ENCODE results near the gene RSRP1.

Gene RSRP1

DNA sequence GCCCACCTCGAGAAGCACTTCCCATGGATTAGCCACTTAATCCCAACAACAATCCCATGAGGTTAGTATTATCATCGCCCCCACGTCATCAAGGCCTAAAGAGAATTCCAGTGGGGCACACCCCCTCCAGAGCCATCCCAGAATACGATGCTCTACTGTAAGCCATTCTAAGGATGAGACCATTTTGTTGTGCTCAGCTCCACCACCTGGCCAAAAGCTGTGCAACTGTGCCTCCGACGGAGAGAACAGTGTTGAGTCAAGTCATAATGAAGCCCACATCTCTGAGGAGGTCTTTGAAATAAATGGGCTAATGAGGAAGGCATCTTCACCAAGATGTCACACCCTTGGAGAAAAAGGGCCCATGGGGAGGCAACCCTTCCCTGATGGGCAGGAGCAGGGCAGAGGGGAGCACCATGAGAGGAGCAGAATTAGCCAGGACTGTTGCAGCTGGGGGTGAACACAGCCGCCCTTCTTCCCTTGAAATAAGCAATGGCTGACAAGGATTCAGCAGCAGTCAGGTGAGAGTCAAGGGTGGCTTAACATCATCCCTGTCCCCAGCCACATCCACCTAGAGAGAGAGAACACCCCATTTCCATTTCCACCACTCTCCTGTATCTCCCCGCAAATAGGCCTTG, 29.5 kb downstream of the RSRP1 start:
- no peak for DNase-seq (ENCODE audit: low read depth)

DNA sequence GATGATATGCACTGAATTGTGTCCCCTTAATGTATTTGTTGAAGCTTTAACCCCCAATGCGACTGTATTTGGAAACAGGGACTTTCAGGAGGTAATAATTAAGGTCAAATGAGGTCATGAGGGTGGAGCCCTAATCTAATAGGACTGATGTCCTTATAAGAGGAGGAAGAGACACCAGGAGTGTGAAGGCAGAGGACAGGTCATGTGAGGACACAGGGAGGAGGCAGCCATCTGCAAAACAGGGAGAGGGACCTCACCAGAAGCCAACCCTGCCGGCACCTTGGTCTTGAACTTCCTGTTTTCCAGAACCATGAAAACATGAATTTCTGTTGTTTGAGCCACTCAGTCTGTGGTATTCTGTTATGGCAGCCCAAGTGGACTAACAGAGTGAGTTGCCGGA, 30.2 kb downstream of the RSRP1 start:
- no peak for DNase-seq (ENCODE audit: low read depth)

- DNase-seq (ENCODE audit: low read depth), result no peak
These were observed 31.1 kb downstream of the RSRP1 start for GRCh38 chr1:25216123-25216522.

DNA sequence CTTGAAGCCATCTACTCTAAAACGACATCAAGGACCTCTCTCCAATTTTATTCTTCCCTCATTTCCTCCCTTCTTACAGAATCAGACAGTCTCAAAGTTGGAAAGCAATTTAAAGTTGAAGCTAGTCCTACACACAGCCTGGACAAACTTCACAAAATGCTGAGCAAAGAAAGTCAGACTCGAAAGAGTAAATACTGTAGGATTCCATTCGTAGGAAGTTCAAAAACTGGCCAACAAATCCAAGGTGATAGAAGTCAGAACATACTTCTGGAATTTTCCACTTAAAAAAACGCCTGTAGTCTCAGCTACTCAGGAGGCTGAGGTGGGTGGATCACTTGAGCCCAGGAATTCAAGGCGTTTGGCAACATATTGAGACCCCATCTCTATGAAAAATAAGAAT, 34.5 kb downstream of the RSRP1 start:
- DNase-seq (ENCODE audit: low read depth), result no peak

- DNase-seq (ENCODE audit: low read depth), result no peak
These were observed 36.5 kb downstream of the RSRP1 start for GRCh38 chr1:25210728-25211127.

DNA sequence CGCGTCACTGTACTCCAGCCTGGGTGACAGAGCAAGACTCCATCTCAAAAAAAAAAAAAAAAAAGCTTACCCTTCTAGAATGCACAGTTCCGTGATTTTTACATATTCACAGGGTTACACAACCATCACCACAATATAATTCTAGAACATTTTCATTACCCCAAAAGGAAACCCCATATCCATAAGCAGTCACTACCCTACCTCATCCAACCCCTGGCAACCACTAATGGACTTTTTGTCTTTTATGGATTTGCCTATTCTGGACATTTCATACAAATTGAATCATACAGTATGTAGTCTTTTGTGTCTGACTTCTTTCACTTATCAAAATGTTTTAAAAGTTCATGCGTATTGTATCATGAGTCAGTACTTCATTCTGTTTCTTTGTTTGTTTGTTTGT, 37.7 kb downstream of the RSRP1 start:
- no peak for DNase-seq (ENCODE audit: low read depth)

DNA sequence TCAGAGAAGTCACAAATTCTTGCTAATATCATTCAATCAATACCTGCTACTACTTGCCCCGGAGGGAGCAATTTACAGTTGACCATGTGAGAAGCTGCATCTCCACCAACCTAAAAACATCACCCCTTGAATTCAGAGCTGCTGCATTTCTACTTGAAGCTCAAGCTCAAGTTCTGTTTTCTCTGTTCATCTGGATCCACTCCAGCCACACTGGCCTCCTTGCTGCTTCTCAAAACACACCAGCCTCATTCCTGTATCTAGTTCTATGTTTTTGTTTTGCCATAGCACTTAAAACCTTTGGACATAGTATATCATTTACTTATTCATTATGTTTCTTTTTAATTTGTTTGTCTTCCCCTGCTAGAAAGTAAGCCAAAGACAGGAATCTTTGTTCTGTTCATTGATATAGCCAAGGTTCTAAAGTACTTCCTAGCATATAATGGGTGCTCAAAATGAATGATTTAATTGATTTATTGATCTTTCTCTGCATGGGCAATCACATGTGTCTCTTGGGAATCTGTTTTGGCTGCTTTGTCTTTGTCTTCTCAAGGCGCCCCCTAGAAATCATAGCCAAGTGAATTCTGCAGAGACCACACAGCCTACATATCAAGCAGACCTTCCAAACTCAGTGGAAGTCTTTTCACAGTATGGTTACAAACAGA, 38.6 kb downstream of the RSRP1 start:
- DNase-seq (ENCODE audit: low read depth), result no peak

- no peak for DNase-seq (ENCODE audit: low read depth)
These were observed 39.2 kb downstream of the RSRP1 start for GRCh38 chr1:25208092-25208491.

DNA sequence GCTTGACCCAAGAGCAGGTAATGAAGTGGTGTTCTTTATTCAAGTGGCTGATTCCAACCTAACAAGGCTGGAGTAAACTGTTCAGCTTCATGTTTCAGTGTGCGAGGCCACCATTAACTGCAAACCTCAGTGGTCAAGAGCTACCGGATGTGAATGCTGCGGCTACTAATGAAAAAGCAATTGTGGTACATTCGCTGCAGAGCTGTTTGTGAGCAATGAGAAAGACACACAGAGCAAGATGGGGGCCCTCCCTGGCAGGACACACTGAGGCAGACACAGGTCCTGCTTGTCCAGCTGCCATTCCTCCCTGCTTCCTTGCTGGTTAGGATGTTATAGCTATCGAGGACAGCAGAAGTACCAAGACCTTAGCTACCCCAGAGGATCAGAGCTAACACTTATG, 41.1 kb downstream of the RSRP1 start:
- no peak for DNase-seq (ENCODE audit: low read depth)

DNA sequence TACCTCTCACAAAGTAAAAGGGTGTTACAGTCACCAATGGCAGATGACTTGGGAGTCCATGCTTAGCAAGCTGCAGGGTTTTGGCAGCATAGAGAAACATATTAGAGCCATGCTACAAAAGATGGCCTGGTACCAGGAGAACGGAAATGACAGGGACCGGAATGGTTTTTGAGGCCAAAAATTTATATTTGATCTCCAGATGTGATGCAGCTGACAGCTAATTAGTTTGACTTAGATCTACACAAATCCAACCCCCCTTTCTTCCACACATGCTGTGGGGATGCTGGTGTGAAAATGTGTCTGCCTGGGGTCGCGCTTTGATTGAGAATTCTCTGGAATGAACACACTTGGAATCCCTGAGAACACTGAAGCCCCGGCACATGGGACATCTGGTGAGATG, 41.5 kb downstream of the RSRP1 start:
- DNase-seq (ENCODE audit: low read depth), result no peak

DNA sequence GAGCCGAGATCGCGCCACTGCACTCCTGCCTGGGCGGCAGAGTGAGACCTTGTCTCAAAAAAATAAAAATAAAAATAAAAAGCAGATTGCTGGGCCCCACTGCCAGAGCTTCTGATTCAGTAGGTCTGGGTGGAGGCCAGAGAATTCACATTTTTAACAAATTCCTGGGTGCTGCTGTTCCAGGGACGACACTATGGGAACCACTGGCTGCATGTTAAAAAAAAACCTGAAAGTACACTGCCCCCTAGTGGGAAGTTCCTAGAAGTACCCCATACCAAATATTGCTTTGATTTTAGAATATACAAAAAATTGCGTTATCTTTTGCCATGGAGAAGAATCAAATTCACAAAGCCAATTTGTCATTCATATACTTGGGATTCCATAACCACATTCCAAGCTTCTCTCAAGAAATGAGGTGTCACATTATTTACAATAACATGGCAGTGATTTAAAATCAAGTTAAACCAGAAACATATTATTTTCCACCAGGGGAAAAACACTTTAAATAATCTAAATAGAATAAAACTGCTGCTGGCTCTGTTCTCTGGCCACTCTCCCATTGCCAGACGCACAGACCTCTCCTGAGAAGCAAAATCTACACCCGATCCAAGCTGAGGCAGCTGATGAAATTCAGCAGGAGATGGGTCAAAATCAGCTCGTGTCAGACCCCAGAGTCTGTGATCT, 42.3 kb downstream of the RSRP1 start:
- DNase-seq (ENCODE audit: low read depth), result no peak

GRCh38 chr1:25201006-25201405, 46.2 kb downstream of the RSRP1 start:
- DNase-seq (ENCODE audit: low read depth), result no peak

GRCh38 chr1:25199819-25200620, 47.2 kb downstream of the RSRP1 start:
- no peak for DNase-seq (ENCODE audit: low read depth)

DNA sequence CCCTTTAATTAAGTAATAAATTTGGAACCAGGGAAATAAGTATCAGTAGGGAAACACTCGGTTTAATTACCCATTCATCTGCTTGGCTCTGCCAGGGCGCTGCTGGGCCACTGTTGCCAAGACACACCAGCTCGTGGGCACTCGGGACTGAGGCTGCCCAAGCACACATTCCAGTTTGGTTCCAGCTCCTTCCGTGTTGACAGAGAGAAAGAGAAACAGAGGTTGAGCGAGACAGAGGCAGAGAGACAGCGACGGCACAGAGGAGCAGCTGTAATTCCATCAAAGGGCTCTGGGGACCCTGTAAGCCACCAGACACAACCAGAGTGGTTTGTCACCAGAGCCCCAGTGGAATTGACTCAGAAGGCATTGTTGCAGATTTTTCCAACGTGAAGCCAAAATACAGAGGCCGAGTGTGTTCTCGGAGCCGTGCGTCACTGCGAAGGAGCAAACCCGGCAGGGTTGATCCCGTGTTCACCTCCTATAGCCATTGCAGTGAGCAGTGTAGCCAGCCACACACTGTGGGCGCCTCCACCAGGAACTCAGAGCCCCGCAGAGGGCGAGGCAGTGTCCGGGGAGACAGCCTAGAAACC, 48.5 kb downstream of the RSRP1 start:
- DNase-seq (ENCODE audit: low read depth), result no peak

DNA sequence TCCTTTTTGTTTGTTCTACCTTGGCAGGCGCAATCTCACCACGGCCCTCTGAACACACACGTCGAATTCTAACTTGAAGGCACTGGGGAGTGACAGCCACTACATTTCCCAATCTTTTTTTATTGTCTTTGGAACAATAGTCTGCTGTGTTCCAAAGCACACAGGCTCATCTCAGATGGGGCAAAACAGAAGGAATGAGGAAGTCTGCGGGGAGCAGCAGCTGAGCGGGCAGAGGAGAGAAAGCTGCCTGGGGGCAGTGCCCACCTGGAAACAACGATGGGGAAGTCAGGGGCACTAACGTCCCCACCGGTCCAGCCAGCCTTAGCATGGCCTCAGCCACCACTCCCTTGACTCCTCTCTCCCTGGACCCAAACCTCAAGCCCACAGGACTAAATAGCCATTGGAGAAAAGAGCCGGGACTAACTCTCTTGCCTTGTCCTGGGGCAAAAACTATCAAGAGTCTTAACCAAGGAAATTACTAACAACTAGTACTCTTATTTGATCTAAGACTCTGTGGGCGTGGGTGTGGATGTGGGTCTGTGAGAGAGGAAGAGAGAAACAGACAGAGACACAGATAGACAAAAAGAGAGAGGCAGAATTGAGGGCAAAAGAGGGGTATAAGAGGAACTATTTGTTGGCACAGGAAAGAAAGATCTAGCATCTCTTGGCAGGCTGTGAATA, 49.1 kb downstream of the RSRP1 start:
- no peak for DNase-seq (ENCODE audit: low read depth)

GRCh38 chr1:25197235-25197975, 49.8 kb downstream of the RSRP1 start:
- DNase-seq (ENCODE audit: low read depth), result no peak

DNA sequence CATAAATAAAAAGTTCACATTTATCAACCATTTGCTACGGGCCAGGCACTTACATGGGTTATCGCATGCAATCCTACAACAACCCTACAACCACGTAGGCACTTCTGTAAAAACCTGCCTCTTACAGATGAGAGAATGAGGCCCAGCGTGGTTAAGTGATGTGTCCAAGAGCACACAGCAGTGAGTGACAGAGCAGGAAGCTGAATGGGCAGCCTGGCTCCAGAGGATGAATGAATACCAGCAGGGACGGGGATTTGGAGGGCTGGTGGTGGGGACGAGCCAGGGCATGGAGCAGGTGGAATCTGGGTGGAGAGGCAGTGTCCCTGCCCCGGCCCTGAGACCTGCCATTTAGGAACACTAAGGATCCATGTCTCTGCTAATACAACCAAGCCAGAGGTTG, 50.4 kb downstream of the RSRP1 start:
- DNase-seq (ENCODE audit: low read depth), result no peak

DNA sequence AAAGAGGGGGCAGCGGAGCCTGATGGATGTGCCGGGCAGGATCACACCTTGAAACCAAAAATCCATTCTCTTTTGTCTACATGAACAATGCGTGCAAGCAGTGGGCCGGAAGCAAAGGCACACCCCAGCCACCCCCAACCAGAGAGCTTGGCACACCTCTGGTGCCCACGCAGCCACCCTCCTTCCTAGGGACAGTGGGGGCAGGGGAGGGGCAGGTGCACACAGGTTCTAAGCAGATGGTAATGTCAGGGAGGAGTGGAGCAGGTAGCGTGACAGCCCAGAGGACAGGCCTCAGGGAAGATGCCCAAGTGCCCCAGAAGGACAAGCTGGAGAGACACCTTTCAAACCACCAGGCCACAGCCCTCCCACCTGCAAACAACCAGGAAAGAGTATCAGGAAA, 51.4 kb downstream of the RSRP1 start:
- no peak for DNase-seq (ENCODE audit: low read depth)

DNA sequence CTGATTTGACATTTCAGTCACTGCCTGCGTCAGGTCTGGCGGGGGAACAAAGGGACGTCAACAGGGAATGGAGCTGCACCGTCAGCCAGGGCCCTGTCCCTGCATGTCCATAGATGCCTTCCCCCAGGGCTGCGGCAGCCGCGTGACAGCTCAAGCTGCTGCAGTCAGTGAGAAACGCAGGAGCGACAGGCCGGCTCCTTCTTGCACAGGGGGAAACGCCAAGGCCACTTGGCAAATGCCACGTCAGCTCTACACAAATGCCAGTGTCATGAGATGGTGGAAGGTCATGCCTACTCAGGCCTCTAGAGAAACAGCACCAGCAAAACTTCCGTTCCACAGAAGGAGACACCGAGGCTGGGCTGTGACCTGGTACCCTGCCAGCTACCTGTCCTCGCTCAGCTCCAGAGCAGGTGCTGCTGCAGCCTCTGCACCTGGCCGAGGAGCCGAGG, 52.7 kb downstream of the RSRP1 start:
- DNase-seq (ENCODE audit: low read depth), result no peak

- no peak for DNase-seq (ENCODE audit: low read depth)
These were observed 53.2 kb downstream of the RSRP1 start for GRCh38 chr1:25194054-25194453.

DNA sequence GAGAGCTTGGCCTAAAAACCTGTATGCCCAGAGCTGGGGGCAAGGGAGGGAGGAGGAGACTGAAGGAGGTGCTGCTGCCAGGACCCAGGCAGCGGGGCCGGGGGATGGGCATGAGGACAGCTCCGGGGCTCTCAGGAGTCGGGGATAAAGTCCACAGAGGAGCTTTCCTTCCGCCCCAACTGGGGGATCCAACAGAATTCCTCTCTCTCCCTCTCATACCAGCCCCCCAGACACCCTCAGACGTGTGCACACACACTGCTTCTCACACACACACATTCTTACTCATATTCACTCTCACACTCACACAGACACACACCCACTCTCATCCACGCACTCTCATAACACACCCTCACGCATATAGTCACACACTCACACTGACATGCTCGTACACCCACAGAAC, 54.0 kb downstream of the RSRP1 start:
- DNase-seq (ENCODE audit: low read depth), result no peak

Data from stimulated activated CD8-positive, alpha-beta memory T cell treated with anti-CD3 and anti-CD28 coated beads, Interleukin-15, amount 100 ng/mL, for 24 hours (primary cell).